Ramos (cell line): ENCODE data around the gene TINAGL1.

Experiments used
- in situ Hi-C: fragments of 300-500 bp; cut with MboI; formaldehyde crosslinking; loops from one replicate; pipeline ENCODE4 v1.14.3; 2022; ENCODE audit warnings: low sequenced_read_pairs; ENCODE audit not compliant: unreplicated experiment

Gene TINAGL1, protein sequence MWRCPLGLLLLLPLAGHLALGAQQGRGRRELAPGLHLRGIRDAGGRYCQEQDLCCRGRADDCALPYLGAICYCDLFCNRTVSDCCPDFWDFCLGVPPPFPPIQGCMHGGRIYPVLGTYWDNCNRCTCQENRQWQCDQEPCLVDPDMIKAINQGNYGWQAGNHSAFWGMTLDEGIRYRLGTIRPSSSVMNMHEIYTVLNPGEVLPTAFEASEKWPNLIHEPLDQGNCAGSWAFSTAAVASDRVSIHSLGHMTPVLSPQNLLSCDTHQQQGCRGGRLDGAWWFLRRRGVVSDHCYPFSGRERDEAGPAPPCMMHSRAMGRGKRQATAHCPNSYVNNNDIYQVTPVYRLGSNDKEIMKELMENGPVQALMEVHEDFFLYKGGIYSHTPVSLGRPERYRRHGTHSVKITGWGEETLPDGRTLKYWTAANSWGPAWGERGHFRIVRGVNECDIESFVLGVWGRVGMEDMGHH

DNA sequence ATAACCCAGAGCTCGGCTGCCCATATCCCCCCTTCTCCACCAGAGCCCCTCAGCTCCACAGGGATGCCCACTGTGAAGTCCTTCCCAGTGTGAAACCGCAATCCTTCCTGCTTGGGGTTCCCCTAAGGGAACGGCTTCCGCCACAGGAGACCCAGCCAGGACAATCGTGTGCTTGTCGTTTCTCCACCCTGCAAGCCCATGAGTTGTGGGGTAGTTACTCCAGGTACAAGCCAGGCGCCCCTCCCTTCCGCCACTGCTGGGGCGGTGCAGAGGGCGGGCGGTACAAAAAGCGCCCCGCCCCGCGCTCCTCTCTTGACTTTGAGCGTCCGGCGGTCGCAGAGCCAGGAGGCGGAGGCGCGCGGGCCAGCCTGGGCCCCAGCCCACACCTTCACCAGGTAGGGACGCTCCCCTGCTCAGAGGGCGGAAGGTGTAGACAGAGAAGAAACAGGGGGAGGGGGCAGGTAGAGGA, at the start of gene TINAGL1:
TINAGL1 (plus strand) TSS at position 315 of the 469 bp plus-strand sequence. CDS start 634 bp downstream, outside the sequence.
- in situ Hi-C loops: no loop called here

DNA sequence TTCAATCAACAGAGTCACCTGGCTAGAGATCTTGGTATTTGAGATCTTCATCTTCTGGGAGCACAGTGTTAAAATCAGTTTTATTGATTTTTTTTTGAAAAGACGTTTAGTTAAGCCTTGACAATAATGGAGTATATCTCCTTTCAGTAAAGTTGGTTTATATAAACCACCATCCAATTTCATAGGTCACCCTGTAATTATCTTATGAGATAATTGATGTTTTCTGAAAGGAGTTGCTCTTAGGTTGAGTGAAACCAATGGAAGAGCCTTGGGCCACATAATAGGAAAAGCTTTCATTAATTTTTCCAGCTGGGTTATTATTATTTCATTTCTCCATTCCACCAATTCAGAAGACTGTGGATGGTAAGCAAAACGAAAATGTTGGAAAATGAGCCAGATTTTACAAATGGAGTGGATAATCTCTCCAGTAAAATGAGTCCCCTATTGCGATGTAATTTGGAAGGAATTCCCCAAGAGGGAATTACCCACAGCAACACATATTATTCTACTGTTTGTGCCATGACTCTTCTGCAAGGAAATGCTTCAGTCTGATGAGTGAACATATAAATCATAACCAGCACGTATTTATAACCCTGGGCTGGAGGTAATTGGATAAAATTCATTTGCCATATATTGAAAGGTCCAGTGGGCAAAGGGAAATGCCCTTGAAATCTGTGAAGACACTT, 46.2 kb upstream of the TINAGL1 start:
- in situ Hi-C loops: no loop called here

DNA sequence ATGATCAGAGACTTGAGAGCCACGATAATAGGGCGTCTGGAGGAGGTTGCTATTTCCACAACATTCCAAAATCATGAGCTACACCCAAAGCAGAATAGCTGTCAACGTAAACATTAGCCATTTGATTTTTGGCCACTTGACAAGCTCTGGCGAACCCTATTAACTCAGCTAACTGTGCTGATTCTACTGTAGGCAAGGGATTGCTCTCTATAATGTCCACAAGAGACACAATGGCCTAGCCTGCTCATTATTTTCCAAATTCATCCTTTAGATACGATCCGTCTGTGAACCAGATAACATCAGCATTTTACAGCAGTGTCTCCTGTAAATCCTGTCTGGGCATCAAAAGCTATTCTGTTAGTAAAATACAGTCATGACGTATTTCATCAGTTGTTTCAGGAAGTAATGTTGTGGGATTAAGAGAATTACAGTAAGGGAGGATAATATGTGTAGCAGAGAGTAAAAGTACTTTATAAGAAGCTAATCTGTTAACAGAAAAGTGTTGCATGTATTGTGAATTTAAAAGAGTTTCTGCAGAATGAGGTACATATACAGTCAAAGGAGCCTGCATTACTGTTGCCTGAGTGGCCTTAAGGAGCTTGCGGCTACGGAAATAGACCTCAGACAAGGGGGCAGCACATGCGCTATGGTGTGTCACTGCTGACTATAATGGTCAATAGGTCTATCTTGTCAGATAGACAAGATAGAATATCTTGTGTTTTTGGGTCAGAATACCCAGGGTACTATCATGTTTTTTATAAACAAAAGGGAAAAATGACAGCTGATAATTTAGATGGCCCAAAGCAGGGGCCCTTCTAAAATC, 44.9 kb upstream of the TINAGL1 start:
- in situ Hi-C loops: no loop called here

DNA sequence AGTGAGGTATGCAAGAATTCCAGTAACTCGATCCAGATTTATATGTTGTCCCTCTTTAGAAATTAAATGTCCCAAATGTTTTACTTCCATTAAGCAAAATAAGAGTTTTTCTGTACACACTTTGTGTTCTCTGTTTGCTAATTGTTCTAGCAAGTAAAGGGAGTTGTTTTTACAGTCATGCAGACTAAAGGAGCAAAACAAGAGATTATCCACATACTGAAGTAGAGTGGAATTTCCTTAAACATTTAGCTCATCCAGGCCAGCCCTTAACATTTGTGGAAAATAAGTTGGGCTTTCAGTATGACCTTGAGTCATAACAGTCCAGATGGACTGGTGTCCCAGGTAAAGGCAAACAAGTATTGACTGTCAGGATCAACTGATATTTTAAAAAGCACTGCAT, 44.1 kb upstream of the TINAGL1 start:
- in situ Hi-C loops: no loop called here

DNA sequence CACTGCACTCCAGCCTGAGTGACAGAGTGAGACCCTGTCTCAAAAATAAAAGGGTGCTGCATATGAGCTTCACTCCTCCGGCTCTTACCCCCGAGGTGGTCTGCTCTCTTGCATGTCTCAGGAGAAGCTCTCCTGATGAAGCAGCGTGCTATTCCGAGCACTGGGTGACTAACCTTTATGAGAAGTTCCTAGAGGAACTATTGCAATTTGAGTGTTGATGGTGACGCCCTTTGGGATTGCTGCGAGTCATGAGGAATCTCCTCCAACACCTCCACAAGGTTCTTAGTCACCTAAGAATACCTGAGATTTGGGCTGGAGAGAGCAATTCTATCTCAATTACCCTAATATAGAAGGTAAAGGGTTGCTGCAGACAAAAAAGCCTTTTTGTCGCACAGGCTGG, 40.8 kb upstream of the TINAGL1 start:
- in situ Hi-C loops: no loop called here

DNA sequence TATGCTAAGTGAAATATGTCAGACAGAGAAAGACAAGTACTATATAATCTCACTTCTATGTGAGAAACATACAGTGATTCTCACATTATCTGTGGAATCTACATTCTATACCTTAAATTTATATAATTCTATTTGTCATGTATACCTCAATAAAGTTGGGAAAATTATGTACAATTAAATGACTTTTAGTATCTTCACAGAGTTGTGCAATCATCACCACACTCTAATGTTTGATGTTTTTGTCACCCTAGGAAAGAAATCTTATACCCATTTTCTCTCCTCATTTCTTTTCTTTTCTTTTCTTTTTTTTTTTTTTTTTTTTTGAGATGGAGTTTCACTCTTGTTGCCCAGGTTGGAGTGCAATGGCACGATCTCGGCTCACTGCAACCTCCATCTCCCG, 37.0 kb upstream of the TINAGL1 start:
- in situ Hi-C loops: no loop called here

DNA sequence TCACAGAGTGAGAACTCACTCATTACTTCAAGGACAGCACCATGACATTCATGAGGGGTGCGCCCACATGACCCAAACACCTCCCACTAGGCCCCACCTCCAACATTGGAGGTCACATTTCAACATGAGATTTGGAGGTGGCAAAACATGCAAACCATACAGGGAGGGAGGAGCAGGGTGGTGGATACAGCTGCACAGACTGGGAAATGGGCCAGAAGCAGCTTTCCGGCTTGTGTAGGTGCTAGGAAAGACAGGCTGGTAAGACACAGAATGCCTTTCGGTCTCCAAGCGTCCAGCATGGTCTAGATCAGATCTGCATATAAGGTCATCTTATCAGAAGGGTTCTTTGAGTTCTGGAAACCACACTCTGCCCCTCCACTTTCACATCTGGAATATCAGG, 35.1 kb upstream of the TINAGL1 start:
- in situ Hi-C loops: no loop called here

DNA sequence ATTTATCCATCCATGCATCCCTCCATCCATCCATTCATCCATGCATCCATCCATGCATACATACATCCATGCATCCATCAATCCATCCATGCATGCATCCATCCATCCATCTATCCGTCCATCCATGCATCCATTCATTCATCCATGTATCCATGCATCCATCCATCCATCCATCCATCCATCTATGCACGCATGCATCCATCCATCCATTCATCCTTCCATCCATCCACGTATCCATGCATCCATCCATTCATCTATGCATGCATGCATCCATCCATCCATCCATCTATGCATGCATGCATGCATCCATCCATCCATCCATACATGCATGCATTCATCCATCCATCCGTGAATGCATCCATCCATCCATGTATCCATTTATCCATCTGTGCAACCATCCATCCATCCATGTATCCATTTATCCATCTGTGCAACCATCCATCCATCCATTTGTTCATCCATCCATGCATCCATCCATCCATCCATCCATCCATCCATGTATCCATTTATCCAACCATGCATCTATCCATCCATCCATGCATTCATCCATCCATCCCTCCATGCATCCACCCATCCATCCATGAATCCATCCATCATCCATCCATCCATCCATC, 30.3 kb upstream of the TINAGL1 start:
- in situ Hi-C loops: no loop called here

DNA sequence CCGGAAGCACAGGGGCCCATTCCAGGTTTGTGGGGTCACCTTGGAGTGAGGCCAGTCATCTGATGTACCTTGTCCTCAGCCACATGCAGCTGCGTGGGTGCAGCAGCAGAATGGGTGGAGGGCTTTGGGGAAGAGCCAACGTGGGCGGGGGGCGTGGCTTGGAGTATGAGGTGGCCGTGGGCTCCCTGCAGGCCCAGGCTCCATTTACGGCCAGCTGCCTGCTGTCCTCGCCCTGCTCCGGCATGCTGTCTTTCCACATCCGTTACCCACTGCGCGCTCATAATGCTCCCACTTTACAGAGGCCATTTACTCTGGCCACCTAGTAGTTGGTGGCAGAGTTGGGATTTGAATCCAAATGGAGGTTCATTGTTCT, 27.8 kb upstream of the TINAGL1 start:
- in situ Hi-C loops: no loop called here

DNA sequence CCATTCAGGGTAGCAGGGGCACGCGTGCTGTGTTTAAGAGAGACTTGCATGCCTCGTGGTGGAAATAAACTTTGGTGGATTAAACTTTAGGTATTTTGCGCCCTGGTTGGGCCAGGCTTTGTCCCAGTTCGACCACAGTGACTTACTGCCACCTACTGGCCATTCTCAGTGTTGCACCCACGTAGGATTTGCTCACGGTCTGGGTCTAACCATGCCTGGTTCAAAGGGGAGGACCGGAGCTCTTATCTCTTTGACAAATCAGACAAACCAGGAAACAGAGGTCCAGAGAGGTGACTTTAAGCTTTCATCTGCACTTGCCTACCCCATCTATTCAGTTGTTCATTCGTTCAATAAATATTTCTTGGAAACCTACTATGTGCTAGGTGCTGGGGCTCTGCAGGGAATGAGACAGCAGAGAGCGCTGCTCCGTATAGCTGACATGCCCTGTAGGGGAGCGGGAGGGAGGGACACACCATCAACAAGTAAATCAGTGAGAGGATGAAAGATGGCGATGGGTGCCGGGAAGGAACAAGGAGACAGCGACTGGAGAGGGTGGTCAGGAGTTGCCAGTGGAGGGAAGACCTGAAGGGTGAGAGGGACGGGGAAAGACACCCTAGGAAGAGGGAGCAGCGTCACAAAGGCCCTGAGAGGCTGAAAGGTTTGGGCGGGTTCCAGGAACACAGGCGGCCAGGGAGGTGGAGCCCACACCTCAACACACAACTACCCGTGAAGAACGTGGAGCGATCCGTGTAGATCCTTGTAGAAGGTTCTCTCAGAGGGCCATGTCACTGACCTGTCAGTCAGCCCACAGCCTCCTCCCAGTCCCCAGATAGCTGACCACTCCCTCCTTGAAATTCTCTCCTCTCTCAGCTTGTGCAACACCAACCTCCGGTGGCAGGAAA, 27.2 kb upstream of the TINAGL1 start:
- in situ Hi-C loops: no loop called here

DNA sequence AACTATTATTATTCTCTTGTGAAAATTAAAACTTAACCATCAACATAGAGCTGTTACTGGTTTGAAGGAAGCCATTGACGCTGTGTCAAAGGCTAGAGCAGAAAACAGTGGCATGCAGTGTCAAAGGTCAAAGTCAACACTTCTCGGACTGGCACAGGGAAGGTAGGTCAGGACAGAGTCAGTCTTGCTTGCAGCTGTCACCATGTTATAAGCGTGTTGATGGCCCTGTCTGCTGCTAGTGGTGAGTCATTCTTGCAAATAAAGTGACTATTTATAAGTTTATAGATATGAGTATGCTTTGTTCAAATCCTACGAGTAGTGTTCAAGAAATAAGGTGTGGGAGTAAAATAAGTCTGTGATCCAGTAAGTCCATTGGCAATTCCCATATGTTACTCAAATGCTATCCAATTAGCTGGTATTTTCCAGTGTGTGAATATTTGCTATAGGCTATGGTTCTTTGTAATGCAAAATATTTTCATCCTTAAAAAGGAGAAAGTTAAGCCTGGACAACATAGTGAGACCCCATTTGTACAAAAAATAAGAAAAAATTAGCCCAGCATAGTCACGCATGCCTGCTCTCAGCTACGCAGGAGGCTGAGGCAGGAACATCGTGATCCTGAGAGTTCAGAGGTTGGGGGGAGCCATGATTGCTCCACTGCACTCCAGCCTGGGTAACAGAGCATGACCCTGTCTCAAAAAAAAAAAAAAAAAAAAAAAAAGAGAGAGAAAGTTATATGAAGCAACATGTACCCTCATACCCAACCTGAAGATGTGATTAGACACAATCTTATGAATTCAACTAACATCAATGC, 26.3 kb upstream of the TINAGL1 start:
- in situ Hi-C loops: loop anchor here (10.0 kb wide), 1 partner anchor 365 kb away; no protein-coding TSS in a partner anchor

DNA sequence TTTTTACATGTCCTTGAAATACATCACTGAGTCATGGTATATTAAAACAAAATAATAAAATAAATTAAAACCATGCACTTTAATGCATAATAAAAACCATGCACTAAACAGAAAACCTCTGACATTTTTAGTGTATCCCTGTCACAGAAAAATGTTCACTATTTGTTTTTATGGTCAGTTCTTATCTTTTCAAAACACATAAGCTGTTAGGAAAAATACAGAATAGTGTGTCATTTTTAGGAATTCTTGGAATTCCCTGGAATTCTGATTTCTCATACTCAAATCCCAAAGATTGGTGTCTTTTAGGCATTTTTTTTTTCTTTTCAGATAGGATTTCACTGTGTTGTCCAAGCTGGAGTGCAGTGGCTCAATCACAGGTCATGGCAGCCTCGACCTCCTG, 25.1 kb upstream of the TINAGL1 start:
- in situ Hi-C loops: loop anchor here (10.0 kb wide), 1 partner anchor 366 kb away; no protein-coding TSS in a partner anchor

DNA sequence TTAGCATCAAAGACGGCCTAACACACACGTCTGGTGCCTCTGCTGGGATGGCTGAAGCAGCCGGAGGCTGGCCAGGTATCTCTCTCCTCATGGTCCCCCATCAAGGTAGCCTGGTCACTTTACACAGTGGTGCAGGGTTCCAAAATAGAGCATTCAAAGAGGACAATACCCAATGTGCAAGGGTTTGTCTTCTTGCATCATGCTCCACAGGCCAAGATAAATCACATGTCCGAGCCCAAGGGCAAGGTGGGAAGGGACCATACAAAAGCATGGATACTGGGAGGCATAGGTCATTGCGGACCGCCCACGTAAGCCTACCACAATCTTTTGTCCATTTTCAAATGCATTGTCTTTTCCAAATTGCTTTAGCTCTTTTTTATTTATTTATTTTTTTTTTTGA, 23.8 kb upstream of the TINAGL1 start:
- in situ Hi-C loops: loop anchor here (10.0 kb wide), 1 partner anchor 368 kb away; no protein-coding TSS in a partner anchor

DNA sequence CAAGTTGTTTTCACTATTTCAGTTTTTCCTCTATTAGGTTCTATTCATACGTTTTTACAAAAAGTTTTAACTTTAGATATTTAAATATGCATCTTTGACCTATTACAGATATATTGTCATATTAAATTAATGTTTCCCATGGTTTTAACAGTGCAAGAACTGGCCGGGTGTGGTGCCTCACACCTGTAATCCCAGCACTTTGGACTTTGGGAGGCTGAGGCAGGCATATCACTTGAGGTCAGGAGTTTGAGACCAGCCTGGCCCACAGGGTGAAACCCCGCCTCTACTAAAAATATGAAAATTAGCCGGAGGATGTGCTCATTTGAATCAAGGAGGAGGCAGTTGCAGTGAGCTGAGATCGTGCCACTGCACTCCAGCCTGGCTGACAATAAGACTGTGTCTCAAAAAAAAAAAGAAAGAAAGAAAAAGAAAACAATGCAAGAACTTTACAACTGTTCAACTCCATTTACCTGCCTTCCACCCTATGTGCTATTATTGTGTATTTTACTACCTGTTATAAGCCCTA, 19.8 kb upstream of the TINAGL1 start:
- in situ Hi-C loops: loop anchor here (10.0 kb wide), 1 partner anchor 372 kb away; no protein-coding TSS in a partner anchor

DNA sequence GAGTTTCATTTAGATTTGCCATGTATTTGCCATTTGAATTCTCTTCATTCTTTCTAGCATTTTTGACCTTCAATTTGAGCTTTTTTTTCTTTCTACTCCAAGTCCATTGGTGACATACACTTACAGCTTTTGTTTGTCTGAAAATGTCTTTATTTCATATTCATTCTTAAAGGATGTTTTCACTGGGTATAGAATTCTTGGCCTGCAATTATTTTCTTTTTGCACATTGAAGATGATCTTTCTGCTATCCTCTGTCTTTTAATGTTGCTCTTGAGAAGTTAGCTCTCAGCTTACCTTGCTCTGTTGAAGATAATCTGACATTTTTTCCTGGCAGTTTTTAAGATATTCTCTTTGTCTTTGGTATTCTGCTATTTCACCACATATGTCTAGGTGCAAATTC, 16.6 kb upstream of the TINAGL1 start:
- in situ Hi-C loops: loop anchor here (10.0 kb wide), 1 partner anchor 375 kb away; no protein-coding TSS in a partner anchor

DNA sequence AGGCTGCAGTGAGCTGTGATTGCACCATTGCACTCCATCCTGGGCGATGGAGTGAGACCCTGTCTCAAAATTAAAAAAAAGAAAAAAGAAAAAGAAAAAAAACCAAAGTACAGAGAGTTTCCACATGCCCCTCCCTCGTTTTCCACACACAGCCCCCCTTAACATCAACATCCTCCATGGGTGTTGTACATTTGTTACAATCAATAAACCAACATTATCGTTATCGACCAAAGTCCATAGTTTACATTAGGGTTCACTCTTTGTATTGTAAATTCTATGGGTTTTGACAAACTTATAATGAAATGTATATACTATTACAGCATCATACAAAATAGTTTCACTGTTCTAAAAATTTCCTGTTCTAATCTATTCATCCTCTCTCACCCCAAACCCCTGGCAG, 15.9 kb upstream of the TINAGL1 start:
- in situ Hi-C loops: no loop called here

DNA sequence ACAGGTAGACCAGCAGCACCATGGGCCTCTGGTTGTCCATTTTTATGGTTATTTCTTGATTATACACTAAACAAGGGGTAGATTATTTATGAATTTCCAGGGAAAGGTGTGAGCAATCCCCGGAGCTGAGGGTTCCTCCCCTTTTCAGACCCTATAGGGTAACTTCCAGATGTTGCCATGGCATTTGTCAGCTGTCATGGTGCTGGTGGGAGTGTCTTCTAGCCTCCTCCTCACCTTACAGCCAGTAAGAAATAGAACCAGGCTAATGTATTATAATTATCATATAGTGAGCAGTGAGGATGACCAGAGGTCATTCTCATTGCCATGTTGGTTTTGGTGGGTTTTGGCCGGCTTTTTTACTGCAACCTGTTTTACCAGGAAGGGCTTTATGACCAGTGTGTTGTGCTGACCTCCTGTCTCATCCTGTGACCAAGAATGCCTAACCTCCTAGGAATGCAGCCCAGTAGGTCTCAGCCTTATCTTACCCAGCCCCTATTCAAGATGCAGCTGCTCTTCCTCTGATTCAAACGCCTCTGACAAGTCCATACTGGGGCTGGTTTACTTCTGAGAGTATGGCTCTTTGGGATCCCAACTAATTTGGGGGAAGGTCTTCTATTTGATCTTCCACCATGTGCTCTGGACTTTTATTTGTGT, 13.5 kb upstream of the TINAGL1 start:
- in situ Hi-C loops: no loop called here
